AG09309 (cell line): Measurements from ENCODE around the gene SPINT3.
A peak's percentile ranks its signal among the peaks of the same experiment; 100 is the strongest.

ENCODE experiments used
- DNase-seq: peaks from one replicate; pipeline ENCODE4 v3.0.0-alpha.2; 2010; ENCODE audit warnings: low read depth
- H3K4me3 ChIP-seq: 2 replicates; pipeline ENCODE4 v1.5.1; 2011; ENCODE audit warnings: mild to moderate bottlenecking, low read depth, low read length, moderate library complexity; ENCODE audit not compliant: control insufficient read depth
- TF ChIP-seq, protein P1 (sequence below): IDR thresholded peaks from 2 replicates; pipeline ENCODE4 v1.5.1; 2011; ENCODE audit warnings: mild to moderate bottlenecking, low read depth, low read length, inconsistent platforms; ENCODE audit not compliant: insufficient read depth, control insufficient read depth; ENCODE audit errors: missing control alignments

SPINT3 gene

DNA sequence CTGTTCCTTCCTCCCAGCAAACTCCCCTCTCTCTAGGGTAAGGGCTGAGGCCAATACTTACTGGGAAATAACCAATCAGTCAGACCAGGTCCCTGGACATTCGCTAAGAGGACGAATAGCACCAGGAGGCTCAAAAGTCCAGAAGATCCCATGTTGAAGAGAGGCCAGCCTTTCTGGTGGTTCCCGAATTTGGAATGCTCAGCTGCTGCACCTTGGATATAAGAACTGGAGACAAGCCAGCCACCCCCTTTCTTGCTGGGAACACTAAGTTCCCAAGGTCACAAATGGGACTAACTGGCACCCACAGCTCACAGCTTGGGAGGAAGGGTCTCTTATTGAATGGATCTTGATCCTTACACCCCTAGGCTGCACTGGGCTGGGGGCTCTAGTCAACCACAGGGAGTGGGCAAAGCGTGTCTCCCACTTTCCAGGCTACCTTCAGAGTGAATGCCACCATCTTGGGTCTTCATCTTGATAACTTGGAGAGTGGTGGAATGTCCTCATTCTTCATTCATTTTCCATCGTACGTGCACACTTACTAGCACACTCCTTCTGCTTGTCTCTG is 31.9 kb upstream of the SPINT3 start, which contains the start of gene EPPIN:
TSS of gene EPPIN (minus strand) at position 196 of the 565 bp plus-strand sequence. CDS start at position 152, 44 bp downstream.
- no peak for DNase-seq
- TF ChIP-seq, protein P1, sequence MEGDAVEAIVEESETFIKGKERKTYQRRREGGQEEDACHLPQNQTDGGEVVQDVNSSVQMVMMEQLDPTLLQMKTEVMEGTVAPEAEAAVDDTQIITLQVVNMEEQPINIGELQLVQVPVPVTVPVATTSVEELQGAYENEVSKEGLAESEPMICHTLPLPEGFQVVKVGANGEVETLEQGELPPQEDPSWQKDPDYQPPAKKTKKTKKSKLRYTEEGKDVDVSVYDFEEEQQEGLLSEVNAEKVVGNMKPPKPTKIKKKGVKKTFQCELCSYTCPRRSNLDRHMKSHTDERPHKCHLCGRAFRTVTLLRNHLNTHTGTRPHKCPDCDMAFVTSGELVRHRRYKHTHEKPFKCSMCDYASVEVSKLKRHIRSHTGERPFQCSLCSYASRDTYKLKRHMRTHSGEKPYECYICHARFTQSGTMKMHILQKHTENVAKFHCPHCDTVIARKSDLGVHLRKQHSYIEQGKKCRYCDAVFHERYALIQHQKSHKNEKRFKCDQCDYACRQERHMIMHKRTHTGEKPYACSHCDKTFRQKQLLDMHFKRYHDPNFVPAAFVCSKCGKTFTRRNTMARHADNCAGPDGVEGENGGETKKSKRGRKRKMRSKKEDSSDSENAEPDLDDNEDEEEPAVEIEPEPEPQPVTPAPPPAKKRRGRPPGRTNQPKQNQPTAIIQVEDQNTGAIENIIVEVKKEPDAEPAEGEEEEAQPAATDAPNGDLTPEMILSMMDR = no peak
- H3K4me3 ChIP-seq = no peak within 1 kb of the TSS

DNA sequence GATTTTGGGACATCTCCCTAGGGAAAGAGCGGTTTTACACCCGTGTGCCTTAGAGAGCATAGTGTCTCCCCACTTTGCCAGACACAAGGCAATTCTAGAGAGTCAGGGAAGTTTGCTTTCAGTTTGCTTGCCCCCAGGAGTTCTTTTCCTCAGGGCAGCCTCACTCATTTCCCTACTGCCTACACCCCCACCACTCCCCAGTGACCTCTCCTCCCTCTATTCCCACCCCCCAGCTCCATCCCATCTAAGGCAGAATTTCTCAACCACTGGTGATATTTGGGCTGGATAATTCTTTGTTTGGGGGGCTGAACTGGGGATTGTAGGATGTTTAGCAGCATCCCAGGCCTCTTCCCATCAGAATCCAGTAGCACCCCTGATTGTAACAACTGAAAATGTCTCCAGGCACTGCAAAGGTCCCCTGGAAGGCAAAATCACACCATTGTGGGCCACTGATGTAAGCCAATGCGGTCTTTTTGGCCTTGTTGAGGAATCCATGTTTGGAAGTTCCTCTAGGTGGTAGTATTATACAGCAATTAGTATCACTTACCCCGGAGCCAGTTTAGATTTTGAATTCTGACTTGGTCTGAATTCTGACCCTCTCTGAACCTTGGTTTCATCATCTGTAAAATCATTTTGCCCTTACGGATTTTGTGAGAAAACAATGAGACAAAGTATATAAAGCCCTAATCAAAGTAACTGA is 30.5 kb upstream of the SPINT3 start:
- TF ChIP-seq, protein P1 = peak; percentile 49
- peak; percentile 3 for DNase-seq
- no peak overlapping the region for H3K4me3 ChIP-seq

DNA sequence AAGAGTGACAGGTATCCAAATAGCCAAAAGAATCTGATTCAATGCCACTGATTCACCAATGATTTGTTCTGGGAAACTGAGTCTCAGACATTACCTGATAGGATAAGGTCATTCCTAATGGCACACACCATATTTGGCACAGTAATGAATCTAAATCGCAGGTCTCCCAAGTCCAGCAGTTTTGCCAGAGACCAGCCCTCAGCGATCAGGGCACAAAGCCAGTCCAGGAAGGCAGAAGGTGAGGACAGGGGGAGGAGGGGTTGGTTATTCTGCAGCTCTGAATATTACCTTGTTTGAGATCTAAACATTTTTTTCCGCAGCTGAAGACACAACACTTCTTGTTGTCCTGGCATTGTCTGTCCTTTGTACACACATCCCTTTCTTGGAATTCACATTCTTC is 29.9 kb upstream of the SPINT3 start:
- no peak for DNase-seq
- no peak overlapping the region for H3K4me3 ChIP-seq

DNA sequence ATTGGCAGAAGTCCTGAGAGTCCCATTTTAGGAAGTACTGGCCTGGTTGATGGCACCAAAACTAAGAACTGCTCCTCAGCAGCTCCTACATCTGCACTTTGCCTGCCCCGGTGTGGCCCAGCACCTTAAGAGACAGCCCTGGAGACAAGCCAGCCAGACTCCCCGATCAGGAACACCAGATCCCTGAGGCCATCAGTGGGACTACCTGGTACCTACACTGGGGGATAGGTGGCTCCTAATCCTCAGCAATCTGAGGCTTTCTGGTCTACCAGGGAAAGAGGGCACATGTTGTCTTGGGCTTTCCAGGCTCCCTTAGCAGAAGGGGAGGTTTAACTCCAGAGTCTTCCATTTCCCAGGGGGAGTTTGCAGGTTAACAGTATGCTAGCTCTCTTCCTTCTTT is 24.0 kb upstream of the SPINT3 start, which contains the start of gene WFDC6:
TSS of gene WFDC6 (minus strand) at position 101 of the 400 bp plus-strand sequence. CDS start at position 26, 75 bp downstream.
- no peak for DNase-seq
- TF ChIP-seq, protein P1 = no peak
- H3K4me3 ChIP-seq = no peak within 1 kb of the TSS

More for the DNA sequence above, 29.9 kb upstream of the SPINT3 start:
- TF ChIP-seq, protein P1 = no peak

DNA sequence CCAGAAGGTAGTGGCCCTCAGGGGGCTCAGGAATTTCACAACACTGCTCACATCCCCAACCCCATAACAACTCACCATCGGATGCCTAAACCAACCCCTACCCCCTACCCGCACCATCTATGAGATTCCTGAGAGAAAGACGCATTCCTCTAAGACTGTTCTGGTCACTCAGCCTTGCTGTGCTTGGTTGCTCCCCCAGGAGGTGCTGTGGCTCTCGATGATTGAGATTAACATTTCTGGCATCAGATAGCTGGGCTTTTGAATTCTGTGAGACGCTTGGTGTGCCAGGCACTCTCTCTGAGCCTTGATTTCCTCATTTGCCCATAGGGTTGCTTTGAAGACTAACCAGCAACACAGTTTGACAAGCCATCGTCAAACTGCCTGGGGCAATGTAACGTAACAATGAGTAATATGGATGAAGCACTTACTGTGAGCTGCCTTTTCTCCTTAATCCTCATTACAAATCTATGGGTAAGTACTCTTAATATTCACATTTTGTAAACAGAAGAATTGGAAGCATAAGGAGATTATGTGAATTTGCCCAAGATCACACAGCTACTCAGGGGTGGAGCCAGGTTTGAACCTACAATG is 22.9 kb upstream of the SPINT3 start:
- TF ChIP-seq, protein P1 = no peak
- no peak overlapping the region for H3K4me3 ChIP-seq
- DNase-seq = no peak

DNA sequence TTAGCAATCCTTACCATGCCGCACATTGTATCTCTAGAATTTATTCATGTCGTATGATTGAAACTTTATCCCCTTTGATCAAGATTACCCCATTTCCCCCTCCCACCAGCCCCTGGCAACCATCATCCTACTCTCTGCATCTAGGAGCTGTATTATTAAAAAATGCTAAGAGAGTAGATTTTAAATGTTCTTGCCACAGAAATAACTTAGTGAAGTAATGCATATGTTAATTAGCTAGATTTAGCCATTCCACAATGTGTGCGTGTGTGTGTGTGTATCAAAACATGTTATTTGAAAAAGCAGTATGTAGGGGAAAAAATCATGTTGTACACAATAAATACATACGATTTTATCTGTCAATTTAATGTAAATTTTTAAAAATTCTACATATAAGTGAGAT is 11.9 kb upstream of the SPINT3 start:
- no peak for DNase-seq
- TF ChIP-seq, protein P1 = no peak
- H3K4me3 ChIP-seq = no peak overlapping the region
